HuH-7.5 (cell line): ENCODE measurements around the gene DPYSL5.
"Not testable (repeated sequence)": the region's sequence is repeated elsewhere in the genome, so short reads cannot be mapped to it uniquely, and the experiment has no call there.

Experiments used
- DNase-seq: peaks from one replicate; pipeline ENCODE4 v3.0.0; 2011; ENCODE audit warnings: low spot score

Gene DPYSL5, protein sequence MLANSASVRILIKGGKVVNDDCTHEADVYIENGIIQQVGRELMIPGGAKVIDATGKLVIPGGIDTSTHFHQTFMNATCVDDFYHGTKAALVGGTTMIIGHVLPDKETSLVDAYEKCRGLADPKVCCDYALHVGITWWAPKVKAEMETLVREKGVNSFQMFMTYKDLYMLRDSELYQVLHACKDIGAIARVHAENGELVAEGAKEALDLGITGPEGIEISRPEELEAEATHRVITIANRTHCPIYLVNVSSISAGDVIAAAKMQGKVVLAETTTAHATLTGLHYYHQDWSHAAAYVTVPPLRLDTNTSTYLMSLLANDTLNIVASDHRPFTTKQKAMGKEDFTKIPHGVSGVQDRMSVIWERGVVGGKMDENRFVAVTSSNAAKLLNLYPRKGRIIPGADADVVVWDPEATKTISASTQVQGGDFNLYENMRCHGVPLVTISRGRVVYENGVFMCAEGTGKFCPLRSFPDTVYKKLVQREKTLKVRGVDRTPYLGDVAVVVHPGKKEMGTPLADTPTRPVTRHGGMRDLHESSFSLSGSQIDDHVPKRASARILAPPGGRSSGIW

GRCh38 chr2:26847655-26848335 is at the start of gene DPYSL5:
TSS of gene DPYSL5 (plus strand) at chr2:26848132. CDS start at chr2:26898500, 50,368 bp downstream.
- peak; percentile 86 for DNase-seq

GRCh38 chr2:26801328-26801727 is 46.6 kb upstream of the DPYSL5 start:
- DNase-seq, result no peak

GRCh38 chr2:26801796-26802195 is 46.1 kb upstream of the DPYSL5 start:
- no peak for DNase-seq

GRCh38 chr2:26805241-26805676 is 42.7 kb upstream of the DPYSL5 start:
- DNase-seq, result no peak

GRCh38 chr2:26807788-26808460 is 40.0 kb upstream of the DPYSL5 start:
- DNase-seq, result no peak

GRCh38 chr2:26809211-26809610 is 38.7 kb upstream of the DPYSL5 start:
- no peak for DNase-seq

- DNase-seq, result no peak
Measured at GRCh38 chr2:26809876-26810577, 37.9 kb upstream of the DPYSL5 start.

GRCh38 chr2:26811261-26811660 is 36.7 kb upstream of the DPYSL5 start:
- DNase-seq, result no peak

DNA sequence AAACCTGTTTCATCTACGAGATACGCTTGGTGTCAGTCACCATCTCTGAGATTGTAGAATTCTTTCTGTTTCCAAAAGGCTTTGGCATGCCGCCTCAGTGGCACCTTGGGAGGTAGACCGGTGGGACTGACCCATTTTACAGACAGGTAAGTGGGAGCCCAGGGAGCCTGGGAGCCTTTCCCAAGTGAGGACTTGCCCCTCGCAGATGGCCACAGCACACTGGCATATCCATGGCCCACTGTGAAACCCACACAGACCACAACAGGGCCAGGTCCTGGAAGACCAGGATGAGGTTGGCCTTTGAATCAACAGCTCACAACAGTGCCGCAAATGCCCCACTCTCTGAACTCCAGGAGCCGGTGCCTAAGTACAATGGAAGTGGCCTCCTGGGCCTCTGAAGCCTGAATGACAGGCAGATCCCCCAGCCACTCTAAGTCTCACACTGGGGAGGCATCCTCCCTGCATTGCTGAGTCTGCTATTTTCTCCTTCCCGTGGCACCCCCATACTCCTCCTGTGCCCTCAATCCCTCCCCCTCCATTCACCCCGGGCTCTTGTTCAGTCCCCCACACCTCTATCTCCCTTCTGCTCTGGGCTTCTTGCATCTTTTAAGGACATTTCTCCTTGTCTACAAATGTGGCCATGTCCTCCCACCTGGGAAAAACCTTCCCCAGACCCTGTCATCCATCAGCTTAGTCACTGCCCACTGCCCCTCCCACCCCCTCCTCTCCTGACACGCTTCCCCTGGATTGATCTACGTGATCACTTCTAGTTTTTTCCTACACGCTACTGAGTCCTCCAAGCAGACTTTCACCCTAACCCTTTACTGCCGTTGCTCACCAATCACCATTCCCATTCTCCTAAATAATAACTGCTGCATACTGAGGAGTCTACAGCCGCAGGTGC is 35.9 kb upstream of the DPYSL5 start:
- DNase-seq, result no peak

GRCh38 chr2:26812731-26813130 is 35.2 kb upstream of the DPYSL5 start:
- DNase-seq, result no peak

DNA sequence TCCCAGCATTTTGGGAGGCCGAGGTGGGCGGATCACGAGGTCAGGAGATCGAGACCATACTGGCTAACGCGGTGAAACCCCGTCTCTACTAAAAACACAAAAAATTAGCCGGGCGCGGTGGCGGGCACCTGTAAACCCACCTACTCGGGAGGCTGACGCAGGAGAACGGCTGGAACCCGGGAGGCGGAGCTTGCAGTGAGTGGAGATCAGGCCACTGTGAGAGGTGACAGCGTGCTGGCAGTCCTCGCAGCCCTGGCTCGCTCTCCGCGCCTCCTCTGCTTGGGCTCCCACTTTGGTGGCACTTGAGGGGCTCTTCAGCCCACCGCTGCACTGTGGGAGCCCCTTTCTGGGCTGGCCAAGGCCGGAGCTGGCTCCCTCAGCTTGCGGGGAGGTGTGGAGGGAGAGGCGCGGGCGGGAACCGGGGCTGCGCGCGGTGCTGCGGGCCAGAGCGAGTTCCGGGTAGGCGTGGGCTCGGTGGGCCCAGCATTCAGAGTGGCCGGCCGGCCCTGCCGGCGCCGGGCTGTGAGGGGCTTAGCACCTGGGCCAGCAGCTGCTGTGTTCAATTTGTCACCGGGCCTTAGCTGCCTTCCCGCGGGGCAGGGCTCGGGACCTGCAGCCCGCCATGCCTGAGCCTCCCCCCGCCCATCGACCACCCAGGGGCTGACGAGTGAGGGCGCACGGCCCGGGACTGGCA is 33.7 kb upstream of the DPYSL5 start:
- not testable (repeated sequence) for DNase-seq

DNA sequence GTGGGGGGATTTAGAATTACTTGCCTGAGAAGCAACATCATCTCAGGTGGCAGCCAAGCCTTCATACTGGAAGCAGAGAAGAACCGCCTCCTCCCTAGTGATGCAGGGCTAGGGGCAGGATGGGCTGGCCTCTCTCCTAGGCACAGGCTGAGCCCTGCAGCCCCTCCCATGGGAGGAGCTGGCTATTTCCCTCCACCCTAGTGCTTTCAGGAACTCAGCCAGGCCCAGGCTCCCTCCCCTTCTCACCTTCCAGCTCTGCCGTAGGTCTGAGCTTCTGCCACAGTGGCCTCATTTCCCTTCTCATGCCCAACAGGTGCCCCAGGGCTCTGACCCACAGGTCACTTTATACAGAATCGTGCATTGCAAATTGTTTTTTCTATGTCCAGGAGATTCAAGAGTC is 31.0 kb upstream of the DPYSL5 start:
- no peak for DNase-seq

- DNase-seq, result no peak
Measured at GRCh38 chr2:26818255-26818654, 29.7 kb upstream of the DPYSL5 start.

- no peak for DNase-seq
Measured at GRCh38 chr2:26818972-26819371, 29.0 kb upstream of the DPYSL5 start.

DNA sequence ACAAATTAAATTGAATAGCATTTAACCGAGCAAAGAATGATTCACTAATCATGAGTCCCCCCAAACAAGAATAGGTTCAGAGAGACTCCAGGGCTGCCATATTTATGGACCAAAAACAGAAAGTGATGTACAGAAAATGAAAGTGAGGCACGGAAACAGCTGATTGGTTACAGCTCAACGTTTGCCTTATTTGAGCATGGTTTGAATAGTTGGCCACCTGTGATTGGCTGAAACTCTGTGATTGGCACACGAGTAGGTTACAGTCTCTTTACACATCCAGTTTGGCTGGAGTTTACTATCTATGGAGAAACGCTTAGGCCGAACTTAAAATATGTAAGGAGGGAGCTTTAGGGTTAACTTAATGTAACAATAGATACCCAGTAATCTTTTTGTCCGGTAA is 27.0 kb upstream of the DPYSL5 start:
- no peak for DNase-seq

DNA sequence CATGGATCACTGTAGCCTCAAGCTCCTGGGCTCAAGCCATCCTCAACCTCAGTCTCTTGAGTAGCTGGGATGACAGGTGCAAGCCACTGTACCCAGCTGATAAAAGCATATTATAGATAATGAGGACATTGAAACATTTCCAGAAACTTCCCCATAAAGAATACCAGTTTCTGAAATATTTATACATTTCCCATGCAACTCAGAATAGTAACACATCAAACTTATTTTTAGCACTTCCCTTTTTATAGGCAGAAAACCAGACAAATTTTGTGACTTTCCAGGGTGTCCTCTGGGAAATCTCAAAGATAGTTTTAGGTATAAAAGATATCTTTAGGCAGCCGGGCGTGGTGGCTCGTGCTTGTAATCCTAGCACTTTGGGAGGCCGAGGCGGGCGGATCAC is 25.1 kb upstream of the DPYSL5 start:
- no peak for DNase-seq

DNA sequence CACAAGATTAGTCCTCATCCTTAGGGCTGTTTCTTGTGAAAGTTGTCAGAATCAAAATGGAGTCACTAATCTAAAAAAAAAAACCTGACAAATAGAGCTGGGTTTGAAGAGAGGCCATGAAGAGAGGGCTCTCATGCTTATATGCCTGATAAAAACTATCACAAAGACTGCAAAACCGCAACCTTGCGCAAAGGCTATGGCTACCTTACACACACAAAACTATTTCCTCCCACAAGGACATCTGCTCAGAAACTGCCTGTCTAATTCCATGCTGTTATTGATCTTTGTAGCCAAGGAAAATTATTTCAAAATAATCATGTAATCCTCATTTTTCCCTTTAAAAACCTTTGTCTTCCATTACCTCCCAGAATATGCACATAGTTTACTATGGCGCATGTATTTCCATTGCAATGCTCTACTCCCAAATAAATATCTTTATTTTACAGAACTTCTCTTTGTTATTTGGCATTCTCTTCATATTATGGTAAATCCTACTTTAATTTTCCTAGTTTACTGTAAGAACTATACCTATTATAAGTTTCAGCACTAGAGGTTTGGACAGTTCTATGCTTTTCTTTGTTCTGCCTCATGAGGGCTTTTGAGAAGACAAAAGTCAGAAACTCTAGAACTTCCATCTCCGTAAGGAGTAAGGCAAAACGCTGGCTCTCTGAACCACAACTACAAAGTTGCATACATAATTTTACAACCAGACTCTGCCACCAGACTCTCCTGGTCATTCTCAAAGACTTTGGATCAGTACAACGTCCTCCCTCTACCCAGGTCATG is 9.6 kb upstream of the DPYSL5 start:
- no peak for DNase-seq

DNA sequence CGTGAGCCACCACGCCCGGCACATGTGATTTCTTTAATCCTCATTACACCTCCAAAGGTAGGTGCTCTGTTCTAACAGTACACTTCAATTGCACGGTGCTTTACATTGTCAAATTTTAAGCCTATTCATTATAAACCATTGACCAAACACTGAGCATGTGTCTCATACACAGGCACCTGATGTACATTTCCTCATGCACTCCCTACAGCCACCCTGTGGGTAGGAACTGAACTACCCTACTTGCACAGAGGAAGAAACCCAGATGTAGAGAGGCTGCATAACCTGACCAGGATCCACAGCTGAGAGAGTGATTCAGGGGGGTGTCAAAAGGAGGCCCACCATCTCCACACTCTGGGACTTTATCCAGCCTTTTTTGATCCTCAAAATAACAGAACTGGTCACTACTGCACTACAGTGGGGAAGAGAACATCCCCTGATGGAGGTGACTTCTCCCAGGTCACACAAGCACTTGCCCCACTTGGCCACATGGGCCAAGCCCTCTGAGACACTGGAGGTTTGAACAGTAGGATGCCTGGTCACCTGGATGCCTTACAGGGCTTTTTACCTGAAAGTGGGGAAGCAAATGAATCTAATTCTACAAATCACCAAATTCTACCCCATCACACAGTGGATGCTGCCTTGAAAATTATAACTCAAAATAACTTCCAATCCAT is 6.9 kb upstream of the DPYSL5 start:
- no peak for DNase-seq

DNA sequence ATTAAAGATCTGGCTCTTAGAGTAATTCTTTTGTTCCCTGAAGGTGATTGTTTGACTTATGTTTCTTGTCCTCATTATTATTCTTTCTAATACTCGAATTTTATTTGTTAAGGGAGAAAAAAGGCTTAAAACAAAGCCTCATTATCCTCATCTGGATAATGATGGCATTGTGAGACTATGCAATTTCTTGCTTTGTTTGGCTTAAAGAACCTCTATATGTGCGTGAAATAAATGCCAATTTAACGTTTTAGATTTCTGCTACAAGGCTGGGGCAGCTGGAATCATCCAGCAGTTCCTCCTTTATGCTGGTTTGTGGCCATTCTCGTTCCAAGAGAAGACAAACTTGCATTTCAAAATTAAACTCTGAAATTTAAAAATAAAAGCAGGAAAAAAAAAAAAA is 4.9 kb upstream of the DPYSL5 start:
- no peak for DNase-seq
